ENCODE data around the gene IL10RB. TPM values are rescaled to one million over a fixed set of nuclear protein-coding genes. Genes with fewer than 3 reads are reported as not detected.

The IL10RB gene
- total RNA-seq, 1 donor from 2014 or later, result 49.1 TPM

DNA sequence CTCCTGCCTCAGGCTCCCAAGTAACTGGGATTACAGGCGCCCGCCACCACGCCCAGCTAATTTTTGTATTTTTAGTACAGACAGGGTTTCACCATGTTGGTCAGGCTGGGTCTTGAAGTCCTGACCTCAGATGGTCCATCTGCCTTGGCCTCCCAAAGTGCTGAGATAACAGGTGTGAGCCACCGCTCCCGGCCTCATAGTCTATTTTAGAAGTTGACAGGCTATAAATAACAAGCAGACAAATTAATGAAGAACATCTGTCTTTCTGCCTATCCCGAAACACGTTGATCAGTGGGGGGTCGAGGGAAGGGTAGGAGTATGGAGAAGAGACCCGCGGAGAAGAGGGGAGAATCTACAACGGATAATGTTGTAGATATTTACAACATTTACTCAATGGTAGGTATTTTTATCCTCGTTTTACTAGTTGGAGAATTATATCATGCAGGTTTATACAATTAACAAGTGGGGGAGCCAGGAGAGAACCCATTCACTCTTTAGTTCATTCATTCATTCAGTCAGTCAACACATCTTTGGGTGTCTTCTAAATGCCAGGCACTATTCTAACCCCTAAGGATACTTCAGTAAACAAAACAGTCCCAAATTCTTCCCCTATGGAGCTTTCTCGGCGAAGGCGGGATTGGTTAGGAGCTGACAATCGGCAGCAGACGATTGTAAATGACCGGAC, 36.9 kb upstream of the IL10RB start:
- intact Hi-C loops (cut with DNase I), result no loop called here
- DNase-seq (no peak), ATAC-seq (no peak)
- Histone ChIP-seq H3K27ac (peak overlapping the region; percentile 99), H3K9me3 (no peaks in the 10 kb centered on the region), H3K4me1 (peaks cover 35% of the 10 kb centered on the region), H3K36me3 (no peaks in the 10 kb centered on the region), H3K27me3 (ENCODE audit: low read depth) (no peaks in the 10 kb centered on the region), H3K4me3 (peak overlapping the region; percentile 95)
- TF ChIP-seq, protein P1, sequence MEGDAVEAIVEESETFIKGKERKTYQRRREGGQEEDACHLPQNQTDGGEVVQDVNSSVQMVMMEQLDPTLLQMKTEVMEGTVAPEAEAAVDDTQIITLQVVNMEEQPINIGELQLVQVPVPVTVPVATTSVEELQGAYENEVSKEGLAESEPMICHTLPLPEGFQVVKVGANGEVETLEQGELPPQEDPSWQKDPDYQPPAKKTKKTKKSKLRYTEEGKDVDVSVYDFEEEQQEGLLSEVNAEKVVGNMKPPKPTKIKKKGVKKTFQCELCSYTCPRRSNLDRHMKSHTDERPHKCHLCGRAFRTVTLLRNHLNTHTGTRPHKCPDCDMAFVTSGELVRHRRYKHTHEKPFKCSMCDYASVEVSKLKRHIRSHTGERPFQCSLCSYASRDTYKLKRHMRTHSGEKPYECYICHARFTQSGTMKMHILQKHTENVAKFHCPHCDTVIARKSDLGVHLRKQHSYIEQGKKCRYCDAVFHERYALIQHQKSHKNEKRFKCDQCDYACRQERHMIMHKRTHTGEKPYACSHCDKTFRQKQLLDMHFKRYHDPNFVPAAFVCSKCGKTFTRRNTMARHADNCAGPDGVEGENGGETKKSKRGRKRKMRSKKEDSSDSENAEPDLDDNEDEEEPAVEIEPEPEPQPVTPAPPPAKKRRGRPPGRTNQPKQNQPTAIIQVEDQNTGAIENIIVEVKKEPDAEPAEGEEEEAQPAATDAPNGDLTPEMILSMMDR (IDR thresholded peaks at IDR 0.05), result no peak

DNA sequence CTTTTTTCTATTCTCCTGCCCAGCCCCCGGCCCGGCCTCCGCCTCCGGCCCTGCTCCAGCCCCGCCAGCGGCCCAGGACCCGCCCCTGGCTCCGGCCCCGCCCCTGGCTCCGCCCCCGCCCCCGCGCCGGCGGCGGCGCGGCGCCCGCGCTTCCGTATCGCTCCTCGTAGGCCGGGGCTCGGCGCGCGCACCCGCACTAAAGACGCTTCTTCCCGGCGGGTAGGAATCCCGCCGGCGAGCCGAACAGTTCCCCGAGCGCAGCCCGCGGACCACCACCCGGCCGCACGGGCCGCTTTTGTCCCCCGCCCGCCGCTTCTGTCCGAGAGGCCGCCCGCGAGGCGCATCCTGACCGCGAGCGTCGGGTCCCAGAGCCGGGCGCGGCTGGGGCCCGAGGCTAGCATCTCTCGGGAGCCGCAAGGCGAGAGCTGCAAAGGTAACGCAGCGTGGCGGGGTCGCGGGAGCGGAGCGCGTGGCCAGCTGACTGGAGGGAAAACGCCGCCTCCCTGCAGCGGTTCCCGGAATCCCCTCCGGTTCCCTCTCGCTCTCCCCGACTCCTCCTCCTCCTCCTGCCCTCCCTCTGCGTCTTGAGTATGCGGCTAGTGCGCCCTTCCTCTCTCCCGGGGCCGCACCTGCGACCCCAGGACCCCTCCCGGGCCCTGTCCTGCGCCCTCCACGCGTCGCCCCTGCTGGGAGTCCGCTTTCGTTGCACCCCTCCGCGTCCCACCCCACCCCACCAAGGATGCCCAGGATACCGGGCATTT, 36.2 kb upstream of the IL10RB start, which contains the start of gene IFNAR2:
IFNAR2 (plus strand) TSS at position 155 of the 761 bp plus-strand sequence. CDS start 11,985 bp downstream, outside the sequence.
- Histone ChIP-seq H3K4me3 (peak within 1 kb of the TSS; percentile 95), H3K27me3 (ENCODE audit: low read depth) (no peaks in the 10 kb centered on the region), H3K36me3 (no peaks in the 10 kb centered on the region), H3K9me3 (no peaks in the 10 kb centered on the region), H3K4me1 (peaks cover 42% of the 10 kb centered on the region), H3K27ac (peak within 1 kb of the TSS; percentile 99)
- intact Hi-C loops (cut with DNase I), result no loop called here
- ATAC-seq (peak; percentile 95 to 97), DNase-seq (peak; percentile 87)
- TF ChIP-seq, protein P1 (IDR thresholded peaks at IDR 0.05), result no peak

DNA sequence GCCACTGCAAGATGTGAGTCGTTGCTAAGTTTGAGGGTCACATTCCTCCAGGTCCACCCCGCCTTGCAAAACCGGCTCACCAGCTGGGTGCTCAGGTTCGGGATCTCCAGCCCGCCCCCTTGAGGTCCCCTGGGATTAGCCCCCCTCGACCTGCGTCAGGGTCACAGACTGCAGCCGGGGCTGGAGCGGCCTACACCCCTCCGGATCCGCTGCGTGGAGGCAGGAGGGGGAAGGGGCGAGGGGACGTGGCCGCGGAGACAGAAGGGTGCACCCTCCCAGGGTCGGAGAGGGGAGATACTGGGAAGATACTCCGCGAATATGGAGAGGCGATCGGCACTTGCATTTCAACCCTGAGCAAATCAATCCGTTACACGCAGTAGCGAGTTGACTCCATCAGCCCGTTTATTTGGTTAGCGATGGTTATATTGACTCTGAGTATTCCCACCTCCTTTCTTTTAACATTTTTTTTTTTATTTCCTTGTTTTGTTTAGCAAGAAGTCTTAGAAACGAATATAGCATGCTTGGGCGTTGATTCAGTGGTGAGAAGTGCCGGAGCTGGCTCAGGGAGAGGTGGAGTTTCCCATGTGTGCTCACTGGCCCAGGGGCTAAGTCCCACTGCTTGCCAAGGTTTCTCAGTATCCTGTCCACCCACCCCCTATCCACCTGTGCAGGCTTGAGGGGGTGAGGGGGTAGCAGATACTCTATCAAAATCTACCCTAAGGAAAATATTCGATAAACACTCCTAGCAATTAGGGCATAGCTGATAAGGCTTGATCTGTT, 35.4 kb upstream of the IL10RB start:
- Histone ChIP-seq H3K27me3 (ENCODE audit: low read depth) (no peaks in the 10 kb centered on the region), H3K9me3 (no peaks in the 10 kb centered on the region), H3K27ac (peak overlapping the region; percentile 99), H3K4me1 (peaks cover 47% of the 10 kb centered on the region), H3K36me3 (no peaks in the 10 kb centered on the region), H3K4me3 (peak overlapping the region; percentile 95)
- TF ChIP-seq, protein P1 (IDR thresholded peaks at IDR 0.05), result no peak
- DNase-seq (peak; percentile 63), ATAC-seq (peak; percentile 70 to 84)
- intact Hi-C loops (cut with DNase I), result no loop called here

DNA sequence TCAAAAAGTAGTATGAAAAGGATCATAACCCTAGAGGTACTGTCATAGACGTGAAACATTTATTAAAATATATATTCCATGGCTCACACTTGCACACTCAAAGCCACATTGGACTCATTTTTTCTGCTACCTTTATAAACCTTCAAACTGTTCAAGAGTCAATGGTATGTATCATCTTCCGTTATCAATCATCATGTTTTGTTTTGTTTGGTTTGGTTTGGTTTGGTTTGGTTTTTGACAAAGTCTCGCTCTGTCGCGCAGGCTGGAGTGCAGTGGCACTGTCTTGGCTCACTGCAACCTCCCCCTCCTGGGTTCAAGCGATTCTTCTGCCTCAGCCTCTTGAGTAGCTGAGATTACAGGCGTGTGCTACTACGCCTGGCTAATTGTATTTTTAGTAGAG, 34.6 kb upstream of the IL10RB start:
- TF ChIP-seq, protein P1 (IDR thresholded peaks at IDR 0.05), result no peak
- Histone ChIP-seq H3K27me3 (ENCODE audit: low read depth) (no peaks in the 10 kb centered on the region), H3K9me3 (no peaks in the 10 kb centered on the region), H3K36me3 (no peaks in the 10 kb centered on the region), H3K4me1 (peaks cover 47% of the 10 kb centered on the region), H3K27ac (peak overlapping the region; percentile 99), H3K4me3 (peak overlapping the region; percentile 95)
- ATAC-seq (no peak), DNase-seq (no peak)
- intact Hi-C loops (cut with DNase I), result no loop called here

DNA sequence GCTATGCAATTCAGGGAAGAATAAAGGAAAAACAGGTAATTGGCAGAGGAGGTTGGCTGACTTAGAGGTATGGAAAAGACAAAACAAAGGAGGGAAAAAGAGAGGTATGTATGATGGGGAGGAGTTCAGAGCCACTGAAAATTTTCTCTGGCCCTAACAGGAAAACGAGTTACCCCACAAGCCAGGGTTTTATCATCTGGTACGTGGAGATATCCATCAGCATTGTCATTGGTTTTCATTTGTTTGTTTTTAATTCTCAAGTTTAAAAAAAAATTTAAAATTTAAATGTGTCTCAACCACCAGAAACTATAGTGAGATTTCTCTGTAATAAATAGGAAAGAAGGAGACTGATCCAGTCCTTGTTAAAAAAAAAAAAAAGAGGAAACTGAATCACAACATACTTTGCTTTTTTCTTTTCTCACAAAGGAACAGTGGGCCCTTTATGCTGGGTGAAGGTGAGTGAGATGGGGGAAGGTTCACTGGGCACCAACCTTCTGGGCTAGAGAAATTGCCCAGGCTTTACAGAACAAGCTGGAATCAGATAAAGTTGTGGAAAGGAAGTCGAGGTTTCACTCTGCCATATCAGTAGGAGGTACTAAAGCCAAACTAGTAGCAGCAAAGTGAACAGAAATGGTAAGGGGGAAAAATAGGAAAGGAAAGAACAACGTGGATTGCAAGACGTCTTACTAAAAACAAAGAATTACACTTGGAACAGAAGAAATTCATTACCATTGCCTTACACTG, 33.7 kb upstream of the IL10RB start:
- H3K4me1 ChIP-seq, result peaks cover 47% of the 10 kb centered on the region
- H3K4me3 ChIP-seq, result peak overlapping the region; percentile 95
- H3K27ac ChIP-seq, result no peak overlapping the region
- H3K9me3 ChIP-seq, result no peaks in the 10 kb centered on the region
- DNase-seq, result no peak
- intact Hi-C loops (cut with DNase I), result no loop called here
- ATAC-seq, result no peak
- TF ChIP-seq, protein P1 (IDR thresholded peaks at IDR 0.05), result no peak
- H3K27me3 ChIP-seq (ENCODE audit: low read depth), result no peaks in the 10 kb centered on the region
- no peaks in the 10 kb centered on the region for H3K36me3 ChIP-seq

All from lower lobe of right lung (tissue), 2 donors.